Breast epithelium (tissue), 3 donors: ENCODE measurements around the gene ZNF576.

Experiments used
- POLR2A ChIP-seq: fragments of 450-650 bp; IDR thresholded peaks from one replicate; pipeline ENCODE4 v1.6.1; 2016; ENCODE audit warnings: antibody characterized with exemption, mild to moderate bottlenecking, moderate library complexity
- POLR2AphosphoS5 ChIP-seq, 3 donors: sonication (generic); formaldehyde crosslinking; IDR thresholded peaks; one replicate each; pipeline ENCODE4 v1.6.1; 2017; ENCODE audit warnings: antibody characterized with exemption in 3 of 3

DNA sequence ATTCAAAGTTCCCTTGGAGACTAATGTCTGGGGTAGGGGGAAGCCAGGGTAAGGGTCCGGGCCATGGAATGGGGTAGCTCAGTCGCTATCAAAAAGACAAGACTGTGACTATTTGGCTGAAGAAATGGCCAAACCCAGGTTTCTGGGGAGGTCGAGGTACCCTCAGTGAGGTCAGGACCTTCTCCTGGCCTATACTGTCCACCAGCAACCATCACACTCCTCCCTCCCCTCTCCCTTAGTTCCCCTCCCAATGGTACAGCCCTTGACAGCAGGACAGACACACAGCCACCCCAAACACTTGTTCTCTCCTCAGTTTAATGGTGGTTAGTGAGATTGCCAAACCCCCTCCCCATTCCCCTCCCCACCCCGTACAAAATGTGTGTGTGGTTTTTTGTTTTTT lies 25.7 kb downstream of the ZNF576 start:
- TF ChIP-seq POLR2AphosphoS5 (IDR thresholded peaks at IDR 0.05) (no peak), POLR2A (no peak)
